Large intestine (tissue), 3 donors: ENCODE results near the gene PALM3. TPM values are rescaled to one million over a fixed set of nuclear protein-coding genes. Genes with fewer than 3 reads are reported as not detected.

Experiments used
- DNase-seq, 2 donors: peaks; one replicate each; pipeline versions ENCODE4 v3.0.0 to v3.0.0-alpha.2; 2013
- H3K27ac ChIP-seq: one replicate; pipeline ENCODE4 v1.5.1; 2013; ENCODE audit warnings: low read length
- H3K27me3 ChIP-seq: 2 replicates; pipeline ENCODE4 v1.6.1; 2013; ENCODE audit warnings: low read length; ENCODE audit not compliant: control insufficient read depth, insufficient read depth
- H3K36me3 ChIP-seq: 2 replicates; pipeline ENCODE4 v1.6.1; 2013; ENCODE audit warnings: low read length; ENCODE audit not compliant: control insufficient read depth, insufficient read depth
- H3K4me1 ChIP-seq: one replicate; pipeline ENCODE4 v1.6.1; 2013; ENCODE audit warnings: low read length; ENCODE audit not compliant: control insufficient read depth, insufficient read depth
- H3K4me3 ChIP-seq: one replicate; pipeline ENCODE4 v1.5.1; 2013; ENCODE audit warnings: low read length
- H3K9me3 ChIP-seq: one replicate; pipeline ENCODE4 v1.6.1; 2013; ENCODE audit warnings: mild to moderate bottlenecking, low read depth, low read length, moderate library complexity; ENCODE audit not compliant: control insufficient read depth
- WGBS: methylation state at CpG from one replicate; pipeline ENCODE4 v1.1.5; 2013; ENCODE audit warnings: low lambda C conversion rate; ENCODE audit not compliant: insufficient coverage; 5-methylcytosine and 5-hydroxymethylcytosine counted together
- polyA plus RNA-seq: library from polyadenylated mRNA; unstranded; fragments of 120-200 nt; gene quantifications from one replicate; pipeline ENCODE4 v1.2.1, GENCODE V29; 2013

The PALM3 gene
- polyA plus RNA-seq, 1 donor: 2.3 TPM

GRCh38 chr19:14012378-14012915 is 49.4 kb downstream of the PALM3 start:
- no peak for DNase-seq
- no peak overlapping the region for H3K27ac ChIP-seq
- no CpG with 5 or more reads among the region's 2 CpGs for WGBS
- peaks cover 4% of the 10 kb centered on the region for H3K4me1 ChIP-seq
- no peaks in the 10 kb centered on the region for H3K9me3 ChIP-seq
- no peaks in the 10 kb centered on the region for H3K27me3 ChIP-seq
- H3K4me3 ChIP-seq: no peak overlapping the region
- no peaks in the 10 kb centered on the region for H3K36me3 ChIP-seq

- no peak for DNase-seq
- Histone ChIP-seq H3K4me3 (peak overlapping the region; percentile 82), H3K27ac (peak overlapping the region; percentile 94), H3K4me1 (peaks cover 17% of the 10 kb centered on the region), H3K27me3 (no peaks in the 10 kb centered on the region), H3K9me3 (no peaks in the 10 kb centered on the region), H3K36me3 (no peaks in the 10 kb centered on the region)
- no CpG with 5 or more reads among the region's 56 CpGs for WGBS
Observed at GRCh38 chr19:14006766-14007562, 54.9 kb downstream of the PALM3 start.

GRCh38 chr19:14006085-14006765 is 55.7 kb downstream of the PALM3 start, which contains the start of gene RFX1:
RFX1 (minus strand) TSS chr19:14006320; CDS start chr19:13993843, 12,477 bp downstream.
- Histone ChIP-seq H3K9me3 (no peaks in the 10 kb centered on the region), H3K4me3 (peak within 1 kb of the TSS; percentile 82), H3K27ac (peak within 1 kb of the TSS; percentile 94), H3K27me3 (no peaks in the 10 kb centered on the region), H3K4me1 (peaks cover 17% of the 10 kb centered on the region), H3K36me3 (no peaks in the 10 kb centered on the region)
- no CpG with 5 or more reads among the region's 58 CpGs for WGBS
- peak; percentile 100 for DNase-seq

- no peaks in the 10 kb centered on the region for H3K27me3 ChIP-seq
- DNase-seq: peak; percentile 88 to 91
- no peaks in the 10 kb centered on the region for H3K9me3 ChIP-seq
- H3K4me3 ChIP-seq: peak overlapping the region; percentile 82
- no peaks in the 10 kb centered on the region for H3K36me3 ChIP-seq
- 26% methylated on average over 4 of the region's 50 CpGs for WGBS
- peaks cover 17% of the 10 kb centered on the region for H3K4me1 ChIP-seq
- H3K27ac ChIP-seq: peak overlapping the region; percentile 94
Observed at GRCh38 chr19:14005349-14006084, 56.4 kb downstream of the PALM3 start.

- Histone ChIP-seq H3K4me3 (peak overlapping the region; percentile 82), H3K9me3 (no peaks in the 10 kb centered on the region), H3K4me1 (peaks cover 17% of the 10 kb centered on the region), H3K36me3 (no peaks in the 10 kb centered on the region), H3K27me3 (no peaks in the 10 kb centered on the region), H3K27ac (peak overlapping the region; percentile 94)
- DNase-seq: peak; percentile 55 to 82
- WGBS: no CpG with 5 or more reads among the region's 14 CpGs
Observed at GRCh38 chr19:14004619-14005348, 57.1 kb downstream of the PALM3 start.

Other genes with a start within 250 kb of the PALM3 start
- 2.3 TPM for gene NANOS3, start 184.9 kb downstream of the PALM3 start, polyA plus RNA-seq
- 4.7 TPM for gene BRME1, start 156.0 kb downstream of the PALM3 start, polyA plus RNA-seq
- gene CC2D1A, start 155.9 kb downstream of the PALM3 start, polyA plus RNA-seq: 42.2 TPM
- gene PODNL1, start 123.7 kb downstream of the PALM3 start, polyA plus RNA-seq: 1.6 TPM
- gene DCAF15, start 109.6 kb downstream of the PALM3 start, polyA plus RNA-seq: 26.8 TPM
- 17.1 TPM for gene RFX1, start 55.8 kb downstream of the PALM3 start, polyA plus RNA-seq
- gene RLN3, start 33.9 kb downstream of the PALM3 start, polyA plus RNA-seq: 0.31 TPM
- gene IL27RA, start 30.3 kb downstream of the PALM3 start, polyA plus RNA-seq: 6.4 TPM
- 12.3 TPM for gene MISP3, start 10.7 kb upstream of the PALM3 start, polyA plus RNA-seq
- gene C19orf67, start 23.7 kb upstream of the PALM3 start, polyA plus RNA-seq: 0.10 TPM
- 40.1 TPM for gene SAMD1, start 28.7 kb upstream of the PALM3 start, polyA plus RNA-seq
- gene PRKACA, start 55.7 kb upstream of the PALM3 start, polyA plus RNA-seq: 66.7 TPM
- gene ASF1B, start 74.5 kb upstream of the PALM3 start, polyA plus RNA-seq: 13.1 TPM
- 25.6 TPM for gene ADGRL1, start 144.1 kb upstream of the PALM3 start, polyA plus RNA-seq